H1 (cell line): ENCODE data around the gene PRKCI. TPM values are rescaled to one million over a fixed set of nuclear protein-coding genes. Genes with fewer than 3 reads are reported as not detected.

Experiments used
- CTCF ChIA-PET: fragments of 300-600 bp; sonication (Branson Sonifier 250); formaldehyde crosslinking; loops from one replicate; lab custom pipeline; 2021; ENCODE audit not compliant: partially characterized antibody; lab: Charles Lee
- POLR2A ChIA-PET: fragments of 300-600 bp; sonication (Branson Sonifier 250); formaldehyde crosslinking; loops from one replicate; lab custom pipeline; 2021; ENCODE audit warnings: inconsistent platforms; ENCODE audit not compliant: partially characterized antibody; lab: Charles Lee
- DNase-seq, 2 experiments: peaks; one replicate each; pipeline versions ENCODE4 v3.0.0 to v3.0.0-alpha.2; 2010 to 2022; ENCODE audit warnings: low spot score in 2 of 2, low read depth in 1 of 2, mixed read lengths in 1 of 2
- FAIRE-seq: peaks from 2 replicates; lab custom pipeline; 2011; peaks lifted over from hg19 to GRCh38; lab: Jason Lieb, UNC
- H2AFZ ChIP-seq: 2 replicates; pipeline ENCODE4 v1.8.1; 2012; ENCODE audit warnings: low read length, inconsistent platforms
- H2AK5ac ChIP-seq: 2 replicates; pipeline ENCODE4 v1.6.1; 2013; ENCODE audit warnings: low read depth, low read length
- H2BK120ac ChIP-seq: replicated peaks from 2 replicates; pipeline ENCODE3; 2013; ENCODE audit warnings: low read depth, low read length, inconsistent platforms
- H2BK12ac ChIP-seq: 2 replicates; pipeline ENCODE4 v1.6.1; 2013; ENCODE audit warnings: low read depth, low read length
- H2BK15ac ChIP-seq: 2 replicates; pipeline ENCODE4 v1.6.1; 2013; ENCODE audit warnings: low read length
- H2BK20ac ChIP-seq: 2 replicates; pipeline ENCODE4 v1.6.1; 2013; ENCODE audit warnings: low read length
- H2BK5ac ChIP-seq: 2 replicates; pipeline ENCODE4 v1.6.1; 2013; ENCODE audit warnings: low read depth, low read length
- H3K14ac ChIP-seq: 2 replicates; pipeline ENCODE4 v1.6.1; 2013; ENCODE audit warnings: inconsistent platforms; ENCODE audit not compliant: insufficient read length
- H3K18ac ChIP-seq: 2 replicates; pipeline ENCODE4 v1.6.1; 2013; ENCODE audit warnings: low read length; ENCODE audit errors: extremely low read depth
- H3K23ac ChIP-seq: 2 replicates; pipeline ENCODE4 v1.6.1; 2013; ENCODE audit warnings: inconsistent platforms; ENCODE audit not compliant: insufficient read length
- H3K23me2 ChIP-seq: 2 replicates; pipeline ENCODE4 v1.6.1; 2013; ENCODE audit warnings: low read depth, low read length
- H3K27ac ChIP-seq: 2 replicates; pipeline ENCODE4 v1.6.1; 2011; ENCODE audit warnings: low read depth, low read length, inconsistent platforms
- H3K27me3 ChIP-seq, 4 experiments: replicated peaks in 1 of 4; 1 replicate in 1 of 4; 2 replicates in 3 of 4; pipeline versions ENCODE4 v1.6.1 to v1.8.1; 2011 to 2013; ENCODE audit warnings: low read length in 3 of 4, mild to moderate bottlenecking in 3 of 4, inconsistent platforms in 2 of 4, mixed read lengths in 2 of 4, moderate library complexity in 1 of 4; ENCODE audit not compliant: control insufficient read depth in 3 of 4, insufficient read depth in 3 of 4; ENCODE audit errors: extremely low read depth in 1 of 4
- H3K36me3 ChIP-seq, 4 experiments: 2 replicates each; pipeline versions ENCODE4 v1.6.1 to v1.8.1; 2011 to 2013; ENCODE audit warnings: mild to moderate bottlenecking in 4 of 4, low read length in 3 of 4, moderate library complexity in 2 of 4, control low read depth in 1 of 4, inconsistent platforms in 1 of 4; ENCODE audit not compliant: insufficient read depth in 4 of 4, control insufficient read depth in 2 of 4
- H3K4ac ChIP-seq: replicated peaks from 2 replicates; pipeline ENCODE3; 2013; ENCODE audit warnings: low read length, low read depth, mixed read lengths, inconsistent platforms; ENCODE audit not compliant: insufficient read length
- H3K4me1 ChIP-seq, 4 experiments: replicated peaks in 1 of 4; 1 replicate in 1 of 4; 2 replicates in 3 of 4; pipeline versions ENCODE4 v1.6.1 to v1.8.1; 2011 to 2013; ENCODE audit warnings: low read length in 3 of 4, inconsistent platforms in 2 of 4, mixed read lengths in 1 of 4; ENCODE audit not compliant: insufficient read depth in 4 of 4, control insufficient read depth in 3 of 4
- H3K4me2 ChIP-seq, 2 experiments: 2 replicates each; pipeline versions ENCODE4 v1.6.1 to v1.8.1; 2011 to 2013; ENCODE audit warnings: low read depth in 2 of 2, low read length in 2 of 2, control low read depth in 1 of 2, inconsistent platforms in 1 of 2, mild to moderate bottlenecking in 1 of 2; ENCODE audit not compliant: insufficient read depth in 1 of 2
- H3K4me3 ChIP-seq, 4 experiments: fragments of 200-600, 300-600 bp in 1 of 4; sonication (generic), shearing (Covaris generic), sonication (Bioruptor Twin) in 1 of 4; 2 replicates each; pipeline versions ENCODE4 v1.5.1 to v1.8.1; 2011 to 2016; ENCODE audit warnings: low read length in 4 of 4, low read depth in 3 of 4, control low read depth in 2 of 4, inconsistent platforms in 2 of 4, mild to moderate bottlenecking in 2 of 4, mixed read lengths in 1 of 4, moderate library complexity in 1 of 4; ENCODE audit not compliant: insufficient read depth in 2 of 4; ENCODE audit errors: extremely low read depth in 1 of 4
- H3K56ac ChIP-seq: replicated peaks from 2 replicates; pipeline ENCODE3; 2013; ENCODE audit warnings: low read depth, mild to moderate bottlenecking, mixed read lengths, low read length, inconsistent platforms; ENCODE audit not compliant: insufficient read length
- H3K79me1 ChIP-seq: 2 replicates; pipeline ENCODE4 v1.6.1; 2013; ENCODE audit warnings: low read depth, low read length, control low read depth
- H3K79me2 ChIP-seq, 2 experiments: 2 replicates each; pipeline versions ENCODE4 v1.6.1 to v1.8.1; 2012 to 2013; ENCODE audit warnings: low read length in 2 of 2, mild to moderate bottlenecking in 2 of 2, inconsistent platforms in 1 of 2; ENCODE audit not compliant: insufficient read depth in 2 of 2, control insufficient read depth in 1 of 2
- H3K9ac ChIP-seq, 4 experiments: replicated peaks in 1 of 4; 1 replicate in 1 of 4; 2 replicates in 3 of 4; pipeline versions ENCODE4 v1.6.1 to v1.8.1; 2011 to 2013; ENCODE audit warnings: low read depth in 3 of 4, low read length in 3 of 4, control low read depth in 2 of 4, mild to moderate bottlenecking in 2 of 4, moderate library complexity in 2 of 4, inconsistent platforms in 1 of 4; ENCODE audit errors: extremely low read depth in 1 of 4
- H3K9me3 ChIP-seq, 2 experiments: 2 replicates each; pipeline versions ENCODE4 v1.6.1 to v1.8.1; 2012 to 2013; ENCODE audit warnings: mild to moderate bottlenecking in 2 of 2, moderate library complexity in 2 of 2, control low read depth in 1 of 2, inconsistent platforms in 1 of 2, low read depth in 1 of 2, low read length in 1 of 2, mixed read lengths in 1 of 2; ENCODE audit not compliant: insufficient read depth in 2 of 2
- H4K20me1 ChIP-seq, 2 experiments: replicated peaks in 1 of 2; 2 replicates each; pipeline versions ENCODE3 to v1.8.1; 2011 to 2013; ENCODE audit warnings: inconsistent platforms in 2 of 2, low read length in 2 of 2, mild to moderate bottlenecking in 1 of 2; ENCODE audit not compliant: insufficient read depth in 2 of 2, control insufficient read depth in 1 of 2
- H4K5ac ChIP-seq: 2 replicates; pipeline ENCODE4 v1.6.1; 2013; ENCODE audit warnings: low read length, low read depth, mixed read lengths, inconsistent platforms; ENCODE audit not compliant: insufficient read length
- H4K8ac ChIP-seq: 2 replicates; pipeline ENCODE4 v1.8.0; 2013; ENCODE audit warnings: mild to moderate bottlenecking, moderate library complexity, low read length, inconsistent platforms; ENCODE audit not compliant: insufficient read depth; ENCODE audit errors: extremely low read depth
- H4K91ac ChIP-seq: replicated peaks from 2 replicates; pipeline ENCODE3; 2013; ENCODE audit warnings: low read length, mixed read lengths, inconsistent platforms; ENCODE audit not compliant: insufficient read length
- CHD2 ChIP-seq: IDR thresholded peaks from 2 replicates; pipeline ENCODE4 v1.6.1; 2012; ENCODE audit warnings: low read length, improper control_type of control experiment
- JUN ChIP-seq: IDR thresholded peaks from 2 replicates; pipeline ENCODE4 v1.6.1; 2011; ENCODE audit warnings: low read depth, mild to moderate bottlenecking, improper control_type of control experiment, low read length
- POLR2A ChIP-seq, 2 experiments: IDR thresholded peaks; 1 replicate in 1 of 2; 2 replicates in 1 of 2; pipeline ENCODE4 v1.6.1; 2011; ENCODE audit warnings: low read depth in 2 of 2, low read length in 2 of 2, mild to moderate bottlenecking in 2 of 2; ENCODE audit errors: control extremely low read depth in 1 of 2
- SP1 ChIP-seq: IDR thresholded peaks from 2 replicates; pipeline ENCODE4 v1.6.1; 2011; ENCODE audit warnings: low read depth, low read length
- SRF ChIP-seq: IDR thresholded peaks from 2 replicates; pipeline ENCODE4 v1.6.1; 2011; ENCODE audit warnings: mild to moderate bottlenecking, low read depth, low read length, moderate library complexity
- SUZ12 ChIP-seq: fragments of 200-600 bp; sonication (generic); IDR thresholded peaks from 2 replicates; pipeline ENCODE4 v1.6.1; 2012; ENCODE audit warnings: mild to moderate bottlenecking, inconsistent platforms, low read length, moderate library complexity, mixed read lengths
- TAF1 ChIP-seq: IDR thresholded peaks from 2 replicates; pipeline ENCODE4 v1.6.1; 2011; ENCODE audit warnings: mild to moderate bottlenecking, low read depth, low read length
- TBP ChIP-seq: IDR thresholded peaks from 2 replicates; pipeline ENCODE4 v1.6.1; 2011; ENCODE audit warnings: low read depth, low read length, improper control_type of control experiment
- ZNF274 ChIP-seq: IDR thresholded peaks from 2 replicates; pipeline ENCODE4 v1.7.0; 2012; ENCODE audit warnings: low read length, borderline replicate concordance; ENCODE audit errors: extremely low read depth
- WGBS, 2 experiments: shearing (Covaris generic) in 1 of 2; methylation state at CpG; one replicate each; pipeline versions ENCODE4 v1.1.6 to v1.1.7; 2013 to 2015; ENCODE audit warnings: low lambda C conversion rate in 2 of 2, mixed read lengths in 2 of 2, inconsistent platforms in 1 of 2, low coverage in 1 of 2, missing lambda C conversion rate in 1 of 2; ENCODE audit not compliant: insufficient replicate concordance in 2 of 2, insufficient coverage in 1 of 2, insufficient read length in 1 of 2; ENCODE audit errors: extremely low coverage in 1 of 2, missing lambda C conversion rate in 1 of 2; 5-methylcytosine and 5-hydroxymethylcytosine counted together
- polyA plus RNA-seq, 7 experiments: library from polyadenylated mRNA; depleted of rRNA in 3 of 7; stranded (reverse) in 5 of 7; unstranded in 2 of 7; fragments of >200 nt in 5 of 7; fragments of 200-250 nt in 2 of 7; gene quantifications; 1 replicate in 5 of 7; 2 replicates in 1 of 7; 4 replicates in 1 of 7; pipeline versions ENCODE4 v1.2.1 to v1.2.3, GENCODE V29; 2011 to 2013; ENCODE audit warnings: missing spikeins in 2 of 7, mixed read lengths in 2 of 7
- total RNA-seq: library from RNA; stranded (reverse); fragmentation: NEBNext Ultra II Directional; extraction: Animal tissue kit (Norgen Biotek cat#: 25700); gene quantifications from 2 replicates; pipeline ENCODE4 v1.2.1, GENCODE V29; 2021

PRKCI gene
- total and polyA plus RNA-seq, 2 of the 8 experiments (the other 6 are each of a cell fraction or from before 2014, with no cell fraction given) = 24.3 to 100.0 TPM

DNA sequence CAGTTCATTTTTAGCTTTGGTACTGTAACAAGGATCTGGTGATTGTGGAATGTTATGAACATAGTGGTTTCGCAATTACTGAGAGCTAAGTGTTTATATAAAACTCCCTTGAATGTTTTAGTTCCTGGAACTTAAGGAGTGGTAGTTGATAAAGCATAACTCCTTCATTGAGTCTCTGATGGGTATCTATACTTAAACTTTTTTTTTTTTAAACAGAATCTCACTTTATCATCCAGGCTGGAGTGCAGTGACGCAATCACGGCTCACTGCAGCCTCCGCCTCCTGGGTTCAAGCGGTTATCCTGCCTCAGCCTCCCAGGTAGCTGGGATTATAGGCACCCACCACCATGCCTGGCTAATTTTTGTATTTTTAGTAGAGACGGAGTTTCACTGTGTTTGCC lies 11.3 kb downstream of the PRKCI start:
- H3K27me3 ChIP-seq = no peaks in the 10 kb centered on the region
- no peaks in the 10 kb centered on the region for H3K9me3 ChIP-seq
- H3K14ac ChIP-seq = no peak overlapping the region
- H4K8ac ChIP-seq = no peak overlapping the region
- H2AK5ac ChIP-seq = no peak overlapping the region
- no peak overlapping the region for H3K18ac ChIP-seq
- ChIA-PET CTCF (interaction anchor here (0.6 to 1.4 kb wide), 3 partner anchors 10 to 295 kb away, joined by 3 to 6 read pairs (median 4); no protein-coding TSS in a partner anchor), POLR2A (interaction anchor here (0.6 to 1.5 kb wide), 2 partner anchors 9 to 367 kb away, joined by 3 to 4 read pairs; no protein-coding TSS in a partner anchor)
- DNase-seq = no peak
- no peak overlapping the region for H3K27ac ChIP-seq
- H2AFZ ChIP-seq = no peak overlapping the region
- 96% methylated on average over 6 of the region's 6 CpGs; no CpG with 5 or more reads in 1 of the 2 experiments for WGBS, 2 experiments
- no peaks in the 10 kb centered on the region for H3K23me2 ChIP-seq
- H4K20me1 ChIP-seq = peaks cover 0 to 2% of the 10 kb centered on the region in 2 experiments
- no peaks in the 10 kb centered on the region for H3K4me1 ChIP-seq
- no peak overlapping the region for H3K9ac ChIP-seq
- no peak overlapping the region for H3K4ac ChIP-seq
- H4K5ac ChIP-seq = no peak overlapping the region
- no peak overlapping the region for H3K4me2 ChIP-seq
- H3K36me3 ChIP-seq = peaks cover 4 to 25% (median 11%) of the 10 kb centered on the region in 4 experiments; a peak in 3 of 8 replicates
- no peak overlapping the region for H4K91ac ChIP-seq
- no peak overlapping the region for H2BK12ac ChIP-seq
- H2BK120ac ChIP-seq = no peak overlapping the region
- H2BK20ac ChIP-seq = no peak overlapping the region
- no peak overlapping the region for H2BK15ac ChIP-seq
- TF ChIP-seq SP1 (no peak), ZNF274 (no peak), SUZ12 (no peak), TAF1 (no peak), TBP (no peak), SRF (no peak), CHD2 (no peak), JUN (no peak), POLR2A (IDR thresholded peaks at IDR 0.05; ENCODE audit: control extremely low read depth in 1 of 2, low read depth in 2 of 2, low read length in 2 of 2) (no peak)
- no peak overlapping the region for H3K4me3 ChIP-seq
- H2BK5ac ChIP-seq = no peak overlapping the region
- peaks cover 0 to 59% of the 10 kb centered on the region in 2 experiments; a peak in 2 of 4 replicates for H3K79me2 ChIP-seq
- FAIRE-seq = no peak
- no peak overlapping the region for H3K56ac ChIP-seq
- no peak overlapping the region for H3K23ac ChIP-seq
- H3K79me1 ChIP-seq = peaks cover 6% of the 10 kb centered on the region; the same call in 1 of the 2 replicates
